GM23338 (cell line): ENCODE measurements around the gene CELA2B. TPM values are rescaled to one million over a fixed set of nuclear protein-coding genes. Genes with fewer than 3 reads are reported as not detected.

ENCODE experiments used
- ATAC-seq: fragments of 200-7000 bp; cut with Tn5 transposase; 3 replicates; pipeline ENCODE4 v1.9.1; 2020
- DNase-seq: peaks from one replicate; pipeline ENCODE4 v3.0.0-alpha.2; 2015; ENCODE audit warnings: low spot score
- H2AFZ ChIP-seq: fragments of 200-600 bp; sonication (generic); 2 replicates; pipeline ENCODE4 v1.8.0; 2016; ENCODE audit warnings: antibody characterized with exemption, mild to moderate bottlenecking, moderate library complexity
- H3F3A ChIP-seq: fragments of 200-600 bp; sonication (generic); replicated peaks from 2 replicates; pipeline ENCODE4 v1.8.0; 2017; ENCODE audit warnings: antibody characterized with exemption, mixed run types, low read depth
- H3K27ac ChIP-seq: fragments of 200-600 bp; sonication (generic); 2 replicates; pipeline ENCODE4 v1.6.1; 2016; ENCODE audit warnings: low read depth
- H3K27me3 ChIP-seq: fragments of 200-600 bp; sonication (generic); 2 replicates; pipeline ENCODE4 v1.8.0; 2016; ENCODE audit warnings: mild to moderate bottlenecking, mixed run types, moderate library complexity; ENCODE audit not compliant: insufficient read depth
- H3K36me3 ChIP-seq: fragments of 200-600 bp; sonication (generic); 2 replicates; pipeline ENCODE4 v1.8.0; 2016; ENCODE audit warnings: mild to moderate bottlenecking; ENCODE audit not compliant: insufficient read depth
- H3K4me1 ChIP-seq: fragments of 200-600 bp; sonication (generic); 2 replicates; pipeline ENCODE4 v1.8.0; 2016; ENCODE audit warnings: mild to moderate bottlenecking, moderate library complexity; ENCODE audit not compliant: insufficient read depth
- H3K4me2 ChIP-seq: fragments of 200-600 bp; sonication (generic); 2 replicates; pipeline ENCODE4 v1.7.1; 2017; ENCODE audit warnings: mixed run types
- H3K4me3 ChIP-seq: fragments of 200-600 bp; sonication (generic); 2 replicates; pipeline ENCODE4 v1.6.1; 2016; ENCODE audit warnings: mixed run types
- H3K79me2 ChIP-seq: fragments of 200-600 bp; sonication (generic); replicated peaks from 2 replicates; pipeline ENCODE4 v1.8.0; 2017; ENCODE audit warnings: mild to moderate bottlenecking; ENCODE audit not compliant: insufficient read depth
- H3K9me2 ChIP-seq: fragments of 200-600 bp; sonication (generic); 2 replicates; pipeline ENCODE4 v1.8.0; 2017; ENCODE audit not compliant: insufficient read depth
- H4K20me1 ChIP-seq: fragments of 200-600 bp; sonication (generic); replicated peaks from 2 replicates; pipeline ENCODE4 v1.8.0; 2017; ENCODE audit warnings: mild to moderate bottlenecking; ENCODE audit not compliant: insufficient read depth
- H3K27ac Mint-ChIP-seq: 2 replicates; pipeline ENCODE4 v1.8.0; 2020; ENCODE audit warnings: inconsistent platforms, mild to moderate bottlenecking, moderate library complexity, mixed read lengths
- H3K27me3 Mint-ChIP-seq: 3 replicates; pipeline ENCODE4 v1.8.0; 2022; ENCODE audit warnings: low read depth, mild to moderate bottlenecking, moderate library complexity, mixed read lengths, inconsistent platforms; ENCODE audit not compliant: insufficient read depth, poor library complexity
- H3K36me3 Mint-ChIP-seq: 3 replicates; pipeline ENCODE4 v1.8.0; 2021; ENCODE audit warnings: low read depth, mild to moderate bottlenecking, inconsistent platforms, moderate library complexity, mixed read lengths
- H3K4me1 Mint-ChIP-seq: 3 replicates; pipeline ENCODE4 v1.8.0; 2020; ENCODE audit warnings: mild to moderate bottlenecking, inconsistent platforms, mixed read lengths
- H3K4me3 Mint-ChIP-seq: 3 replicates; pipeline ENCODE4 v1.8.0; 2021; ENCODE audit warnings: moderate library complexity, mild to moderate bottlenecking, inconsistent platforms, mixed read lengths
- H3K9me3 Mint-ChIP-seq: 3 replicates; pipeline ENCODE4 v1.8.0; 2020; ENCODE audit warnings: moderate library complexity, mild to moderate bottlenecking, inconsistent platforms, mixed read lengths
- CREB1 ChIP-seq: fragments of 250-450 bp; sonication (Bioruptor Pico); IDR thresholded peaks from 2 replicates; pipeline ENCODE4 v1.5.0; 2020; ENCODE audit warnings: low read depth, mild to moderate bottlenecking, moderate library complexity
- NANOG ChIP-seq: IDR thresholded peaks from 2 replicates; pipeline ENCODE4 v1.6.1; 2016; ENCODE audit warnings: antibody characterized with exemption, borderline replicate concordance
- STAT1 ChIP-seq: IDR thresholded peaks from one replicate; pipeline ENCODE4 v1.6.1; 2016; ENCODE audit warnings: antibody characterized with exemption; ENCODE audit not compliant: unreplicated experiment
- ZNF114 ChIP-seq: fragments of 250-450 bp; sonication (Bioruptor Pico); IDR thresholded peaks from 2 replicates; pipeline ENCODE4 v1.5.0; 2020; ENCODE audit warnings: mild to moderate bottlenecking, moderate library complexity
- polyA plus RNA-seq: library from polyadenylated mRNA; unstranded; fragments of >200 nt; fragmentation: Nextera tagmentation; extraction: Ambion mirVana; gene quantifications from 2 replicates; pipeline ENCODE4 v1.2.1, GENCODE V29; 2016
- total RNA-seq: library from RNA; depleted of rRNA; stranded (reverse); fragments of >200 nt; shearing (Covaris generic); gene quantifications from 2 replicates; pipeline ENCODE4 v1.2.3, GENCODE V29; 2014
- TF ChIP-seq, protein P1 (sequence below): fragments of 250-450 bp; sonication (Bioruptor Pico); IDR thresholded peaks from 2 replicates; pipeline ENCODE4 v1.5.0; 2020; ENCODE audit warnings: mild to moderate bottlenecking, moderate library complexity
- TF ChIP-seq, protein P2 (sequence below): IDR thresholded peaks from 2 replicates; pipeline ENCODE4 v1.6.1; 2016; ENCODE audit warnings: antibody characterized with exemption
- TF ChIP-seq, protein P3 (sequence below): IDR thresholded peaks from one replicate; pipeline ENCODE4 v1.6.1; 2018; ENCODE audit warnings: antibody characterized with exemption; ENCODE audit not compliant: unreplicated experiment
- TF ChIP-seq, protein P4 (sequence below), 2 experiments: fragments of 200-600 bp in 1 of 2; sonication (generic) in 1 of 2; conservative IDR thresholded peaks; 2 replicates each; pipeline versions ENCODE4 v1.5.1 to v1.6.1; 2016 to 2017; ENCODE audit warnings: antibody characterized with exemption in 2 of 2, low read depth in 2 of 2, mild to moderate bottlenecking in 2 of 2, moderate library complexity in 1 of 2

Gene CELA2B
- total and polyA plus RNA-seq, 2 experiments from 2014 or later, result not detected

DNA sequence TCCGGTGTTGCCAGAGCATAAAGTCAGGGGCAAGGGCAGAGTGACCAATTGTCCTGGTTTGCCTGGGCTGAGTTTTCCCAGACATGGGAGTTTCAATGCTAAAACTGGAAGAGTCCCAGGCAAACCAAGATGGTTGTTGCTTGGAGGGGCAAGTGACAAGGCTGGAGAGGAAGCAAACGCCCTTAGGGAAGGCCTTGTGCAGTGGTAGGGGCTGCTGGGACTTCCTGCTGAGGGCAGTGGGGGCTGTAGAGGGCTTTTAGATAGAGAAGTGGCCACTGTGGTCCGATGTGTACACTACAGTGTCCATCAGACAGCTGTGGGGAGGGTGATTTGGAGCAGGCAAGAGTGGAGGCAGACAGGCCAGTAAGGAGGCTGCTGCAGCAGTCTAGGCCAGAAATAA, 26.3 kb upstream of the CELA2B start (continued):
- TF ChIP-seq, protein P1, sequence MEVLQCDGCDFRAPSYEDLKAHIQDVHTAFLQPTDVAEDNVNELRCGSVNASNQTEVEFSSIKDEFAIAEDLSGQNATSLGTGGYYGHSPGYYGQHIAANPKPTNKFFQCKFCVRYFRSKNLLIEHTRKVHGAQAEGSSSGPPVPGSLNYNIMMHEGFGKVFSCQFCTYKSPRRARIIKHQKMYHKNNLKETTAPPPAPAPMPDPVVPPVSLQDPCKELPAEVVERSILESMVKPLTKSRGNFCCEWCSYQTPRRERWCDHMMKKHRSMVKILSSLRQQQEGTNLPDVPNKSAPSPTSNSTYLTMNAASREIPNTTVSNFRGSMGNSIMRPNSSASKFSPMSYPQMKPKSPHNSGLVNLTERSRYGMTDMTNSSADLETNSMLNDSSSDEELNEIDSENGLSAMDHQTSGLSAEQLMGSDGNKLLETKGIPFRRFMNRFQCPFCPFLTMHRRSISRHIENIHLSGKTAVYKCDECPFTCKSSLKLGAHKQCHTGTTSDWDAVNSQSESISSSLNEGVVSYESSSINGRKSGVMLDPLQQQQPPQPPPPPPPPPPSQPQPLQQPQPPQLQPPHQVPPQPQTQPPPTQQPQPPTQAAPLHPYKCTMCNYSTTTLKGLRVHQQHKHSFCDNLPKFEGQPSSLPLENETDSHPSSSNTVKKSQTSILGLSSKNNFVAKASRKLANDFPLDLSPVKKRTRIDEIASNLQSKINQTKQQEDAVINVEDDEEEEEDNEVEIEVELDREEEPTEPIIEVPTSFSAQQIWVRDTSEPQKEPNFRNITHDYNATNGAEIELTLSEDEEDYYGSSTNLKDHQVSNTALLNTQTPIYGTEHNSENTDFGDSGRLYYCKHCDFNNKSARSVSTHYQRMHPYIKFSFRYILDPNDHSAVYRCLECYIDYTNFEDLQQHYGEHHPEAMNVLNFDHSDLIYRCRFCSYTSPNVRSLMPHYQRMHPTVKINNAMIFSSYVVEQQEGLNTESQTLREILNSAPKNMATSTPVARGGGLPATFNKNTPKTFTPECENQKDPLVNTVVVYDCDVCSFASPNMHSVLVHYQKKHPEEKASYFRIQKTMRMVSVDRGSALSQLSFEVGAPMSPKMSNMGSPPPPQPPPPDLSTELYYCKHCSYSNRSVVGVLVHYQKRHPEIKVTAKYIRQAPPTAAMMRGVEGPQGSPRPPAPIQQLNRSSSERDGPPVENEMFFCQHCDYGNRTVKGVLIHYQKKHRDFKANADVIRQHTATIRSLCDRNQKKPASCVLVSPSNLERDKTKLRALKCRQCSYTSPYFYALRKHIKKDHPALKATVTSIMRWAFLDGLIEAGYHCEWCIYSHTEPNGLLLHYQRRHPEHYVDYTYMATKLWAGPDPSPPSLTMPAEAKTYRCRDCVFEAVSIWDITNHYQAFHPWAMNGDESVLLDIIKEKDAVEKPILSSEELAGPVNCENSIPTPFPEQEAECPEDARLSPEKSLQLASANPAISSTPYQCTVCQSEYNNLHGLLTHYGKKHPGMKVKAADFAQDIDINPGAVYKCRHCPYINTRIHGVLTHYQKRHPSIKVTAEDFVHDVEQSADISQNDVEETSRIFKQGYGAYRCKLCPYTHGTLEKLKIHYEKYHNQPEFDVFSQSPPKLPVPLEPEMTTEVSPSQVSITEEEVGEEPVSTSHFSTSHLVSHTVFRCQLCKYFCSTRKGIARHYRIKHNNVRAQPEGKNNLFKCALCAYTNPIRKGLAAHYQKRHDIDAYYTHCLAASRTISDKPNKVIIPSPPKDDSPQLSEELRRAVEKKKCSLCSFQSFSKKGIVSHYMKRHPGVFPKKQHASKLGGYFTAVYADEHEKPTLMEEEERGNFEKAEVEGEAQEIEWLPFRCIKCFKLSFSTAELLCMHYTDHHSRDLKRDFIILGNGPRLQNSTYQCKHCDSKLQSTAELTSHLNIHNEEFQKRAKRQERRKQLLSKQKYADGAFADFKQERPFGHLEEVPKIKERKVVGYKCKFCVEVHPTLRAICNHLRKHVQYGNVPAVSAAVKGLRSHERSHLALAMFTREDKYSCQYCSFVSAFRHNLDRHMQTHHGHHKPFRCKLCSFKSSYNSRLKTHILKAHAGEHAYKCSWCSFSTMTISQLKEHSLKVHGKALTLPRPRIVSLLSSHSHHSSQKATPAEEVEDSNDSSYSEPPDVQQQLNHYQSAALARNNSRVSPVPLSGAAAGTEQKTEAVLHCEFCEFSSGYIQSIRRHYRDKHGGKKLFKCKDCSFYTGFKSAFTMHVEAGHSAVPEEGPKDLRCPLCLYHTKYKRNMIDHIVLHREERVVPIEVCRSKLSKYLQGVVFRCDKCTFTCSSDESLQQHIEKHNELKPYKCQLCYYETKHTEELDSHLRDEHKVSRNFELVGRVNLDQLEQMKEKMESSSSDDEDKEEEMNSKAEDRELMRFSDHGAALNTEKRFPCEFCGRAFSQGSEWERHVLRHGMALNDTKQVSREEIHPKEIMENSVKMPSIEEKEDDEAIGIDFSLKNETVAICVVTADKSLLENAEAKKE (CRISPR knock-in tag), result no peak
- TF ChIP-seq ZNF114 (CRISPR knock-in tag) (no peak), NANOG (no peak)
- TF ChIP-seq, protein P2, sequence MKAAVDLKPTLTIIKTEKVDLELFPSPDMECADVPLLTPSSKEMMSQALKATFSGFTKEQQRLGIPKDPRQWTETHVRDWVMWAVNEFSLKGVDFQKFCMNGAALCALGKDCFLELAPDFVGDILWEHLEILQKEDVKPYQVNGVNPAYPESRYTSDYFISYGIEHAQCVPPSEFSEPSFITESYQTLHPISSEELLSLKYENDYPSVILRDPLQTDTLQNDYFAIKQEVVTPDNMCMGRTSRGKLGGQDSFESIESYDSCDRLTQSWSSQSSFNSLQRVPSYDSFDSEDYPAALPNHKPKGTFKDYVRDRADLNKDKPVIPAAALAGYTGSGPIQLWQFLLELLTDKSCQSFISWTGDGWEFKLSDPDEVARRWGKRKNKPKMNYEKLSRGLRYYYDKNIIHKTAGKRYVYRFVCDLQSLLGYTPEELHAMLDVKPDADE, result no peak

DNA sequence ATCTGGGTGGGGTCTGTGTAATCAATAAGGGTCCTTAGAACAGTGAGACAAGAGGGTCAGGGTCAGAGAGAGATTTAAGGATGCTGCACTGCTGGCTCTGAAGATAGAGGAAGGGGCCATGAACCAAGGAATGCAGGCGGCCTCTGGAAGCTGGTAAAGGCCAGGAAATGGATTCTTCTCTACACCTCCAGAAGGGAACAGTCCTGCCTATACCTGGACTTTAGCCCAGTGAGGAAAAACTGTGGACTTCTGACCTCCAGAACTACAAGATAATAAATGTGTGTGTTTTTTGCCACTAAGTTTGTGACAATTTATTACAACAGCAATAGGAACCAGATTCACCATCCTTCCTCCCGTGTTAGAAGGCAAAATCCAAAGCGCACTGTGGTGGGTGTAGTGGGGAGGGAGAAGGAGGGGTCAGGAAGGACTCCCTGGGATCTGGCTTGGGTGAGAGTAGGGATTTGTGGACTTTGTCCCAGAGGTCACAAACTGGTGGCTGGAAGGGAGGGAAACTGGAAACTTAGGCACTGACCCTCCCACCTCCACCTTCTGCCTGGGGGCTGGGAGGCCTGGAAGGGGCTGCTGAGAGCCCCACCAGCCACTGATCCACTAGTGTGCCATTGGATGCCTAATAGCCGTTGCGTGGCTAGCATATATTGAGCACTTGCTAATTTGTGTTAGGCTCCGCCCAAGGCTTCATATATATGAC, 24.7 kb upstream of the CELA2B start:
- Histone ChIP-seq H3K79me2 (no peaks in the 10 kb centered on the region), H3K9me2 (no peaks in the 10 kb centered on the region), H3K27ac (no peak overlapping the region), H3F3A (no peaks in the 10 kb centered on the region), H3K4me2 (no peak overlapping the region), H2AFZ (no peak overlapping the region), H3K4me1 (no peaks in the 10 kb centered on the region), H3K36me3 (no peaks in the 10 kb centered on the region), H4K20me1 (no peaks in the 10 kb centered on the region), H3K27me3 (no peaks in the 10 kb centered on the region), H3K4me3 (no peak overlapping the region)
- no peak overlapping the region for H3K4me3 Mint-ChIP-seq
- H3K27ac Mint-ChIP-seq, result no peak overlapping the region
- peaks cover 10% of the 10 kb centered on the region for H3K27me3 Mint-ChIP-seq
- no peak for DNase-seq
- H3K36me3 Mint-ChIP-seq, result no peaks in the 10 kb centered on the region; the same call in 2 of the 3 replicates
- peaks cover 6% of the 10 kb centered on the region; the same call in 1 of the 3 replicates for H3K4me1 Mint-ChIP-seq
- ATAC-seq, result no peak
- peaks cover 4% of the 10 kb centered on the region for H3K9me3 Mint-ChIP-seq
- TF ChIP-seq, protein P2, result no peak
- TF ChIP-seq CREB1 (CRISPR knock-in tag), result no peak
- TF ChIP-seq STAT1, result no peak
- TF ChIP-seq, protein P3, sequence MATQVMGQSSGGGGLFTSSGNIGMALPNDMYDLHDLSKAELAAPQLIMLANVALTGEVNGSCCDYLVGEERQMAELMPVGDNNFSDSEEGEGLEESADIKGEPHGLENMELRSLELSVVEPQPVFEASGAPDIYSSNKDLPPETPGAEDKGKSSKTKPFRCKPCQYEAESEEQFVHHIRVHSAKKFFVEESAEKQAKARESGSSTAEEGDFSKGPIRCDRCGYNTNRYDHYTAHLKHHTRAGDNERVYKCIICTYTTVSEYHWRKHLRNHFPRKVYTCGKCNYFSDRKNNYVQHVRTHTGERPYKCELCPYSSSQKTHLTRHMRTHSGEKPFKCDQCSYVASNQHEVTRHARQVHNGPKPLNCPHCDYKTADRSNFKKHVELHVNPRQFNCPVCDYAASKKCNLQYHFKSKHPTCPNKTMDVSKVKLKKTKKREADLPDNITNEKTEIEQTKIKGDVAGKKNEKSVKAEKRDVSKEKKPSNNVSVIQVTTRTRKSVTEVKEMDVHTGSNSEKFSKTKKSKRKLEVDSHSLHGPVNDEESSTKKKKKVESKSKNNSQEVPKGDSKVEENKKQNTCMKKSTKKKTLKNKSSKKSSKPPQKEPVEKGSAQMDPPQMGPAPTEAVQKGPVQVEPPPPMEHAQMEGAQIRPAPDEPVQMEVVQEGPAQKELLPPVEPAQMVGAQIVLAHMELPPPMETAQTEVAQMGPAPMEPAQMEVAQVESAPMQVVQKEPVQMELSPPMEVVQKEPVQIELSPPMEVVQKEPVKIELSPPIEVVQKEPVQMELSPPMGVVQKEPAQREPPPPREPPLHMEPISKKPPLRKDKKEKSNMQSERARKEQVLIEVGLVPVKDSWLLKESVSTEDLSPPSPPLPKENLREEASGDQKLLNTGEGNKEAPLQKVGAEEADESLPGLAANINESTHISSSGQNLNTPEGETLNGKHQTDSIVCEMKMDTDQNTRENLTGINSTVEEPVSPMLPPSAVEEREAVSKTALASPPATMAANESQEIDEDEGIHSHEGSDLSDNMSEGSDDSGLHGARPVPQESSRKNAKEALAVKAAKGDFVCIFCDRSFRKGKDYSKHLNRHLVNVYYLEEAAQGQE, result no peak
- TF ChIP-seq, protein P4, sequence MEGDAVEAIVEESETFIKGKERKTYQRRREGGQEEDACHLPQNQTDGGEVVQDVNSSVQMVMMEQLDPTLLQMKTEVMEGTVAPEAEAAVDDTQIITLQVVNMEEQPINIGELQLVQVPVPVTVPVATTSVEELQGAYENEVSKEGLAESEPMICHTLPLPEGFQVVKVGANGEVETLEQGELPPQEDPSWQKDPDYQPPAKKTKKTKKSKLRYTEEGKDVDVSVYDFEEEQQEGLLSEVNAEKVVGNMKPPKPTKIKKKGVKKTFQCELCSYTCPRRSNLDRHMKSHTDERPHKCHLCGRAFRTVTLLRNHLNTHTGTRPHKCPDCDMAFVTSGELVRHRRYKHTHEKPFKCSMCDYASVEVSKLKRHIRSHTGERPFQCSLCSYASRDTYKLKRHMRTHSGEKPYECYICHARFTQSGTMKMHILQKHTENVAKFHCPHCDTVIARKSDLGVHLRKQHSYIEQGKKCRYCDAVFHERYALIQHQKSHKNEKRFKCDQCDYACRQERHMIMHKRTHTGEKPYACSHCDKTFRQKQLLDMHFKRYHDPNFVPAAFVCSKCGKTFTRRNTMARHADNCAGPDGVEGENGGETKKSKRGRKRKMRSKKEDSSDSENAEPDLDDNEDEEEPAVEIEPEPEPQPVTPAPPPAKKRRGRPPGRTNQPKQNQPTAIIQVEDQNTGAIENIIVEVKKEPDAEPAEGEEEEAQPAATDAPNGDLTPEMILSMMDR (conservative IDR thresholded peaks at IDR 0.05; ENCODE audit: low read depth in 2 of 2), result no peak
